Karpas-422 (cell line): ENCODE data around the gene LPIN1. TPM values are rescaled to one million over a fixed set of nuclear protein-coding genes. Genes with fewer than 3 reads are reported as not detected.

ENCODE experiments used
- DNase-seq: peaks from one replicate; pipeline ENCODE4 v3.0.0-alpha.2; 2015
- H2AFZ ChIP-seq: fragments of 200-600 bp; sonication (generic); 2 replicates; pipeline ENCODE4 v1.6.1; 2014; ENCODE audit warnings: antibody characterized with exemption, low read length, mixed read lengths
- H3K27ac ChIP-seq: fragments of 200-600 bp; sonication (generic); 2 replicates; pipeline ENCODE4 v1.5.1; 2014; ENCODE audit warnings: mild to moderate bottlenecking, low read length, moderate library complexity
- H3K27me3 ChIP-seq: fragments of 200-600 bp; sonication (generic); 2 replicates; pipeline ENCODE4 v1.6.1; 2014; ENCODE audit warnings: low read length, mixed read lengths
- H3K36me3 ChIP-seq: fragments of 200-600 bp; sonication (generic); 2 replicates; pipeline ENCODE4 v1.6.1; 2014; ENCODE audit warnings: low read length, mixed read lengths; ENCODE audit not compliant: insufficient read depth
- H3K4me1 ChIP-seq: fragments of 200-600 bp; sonication (generic); 2 replicates; pipeline ENCODE4 v1.6.1; 2014; ENCODE audit warnings: mild to moderate bottlenecking, low read length, mixed read lengths
- H3K4me2 ChIP-seq: fragments of 200-600 bp; sonication (generic); 2 replicates; pipeline ENCODE4 v1.6.1; 2014; ENCODE audit warnings: low read length, low read depth, mild to moderate bottlenecking; ENCODE audit not compliant: poor library complexity, severe bottlenecking
- H3K4me3 ChIP-seq: fragments of 200-600 bp; sonication (generic); 2 replicates; pipeline ENCODE4 v1.5.1; 2014; ENCODE audit warnings: mild to moderate bottlenecking, antibody characterized with exemption, low read length, mixed read lengths
- H3K79me2 ChIP-seq: fragments of 200-600 bp; sonication (generic); 2 replicates; pipeline ENCODE4 v1.6.1; 2014; ENCODE audit warnings: mild to moderate bottlenecking, low read length, mixed read lengths
- H3K9ac ChIP-seq: fragments of 200-600 bp; sonication (generic); 2 replicates; pipeline ENCODE4 v1.6.0; 2014; ENCODE audit warnings: low read length
- H3K9me2 ChIP-seq: fragments of 200-600 bp; sonication (generic), shearing (Covaris generic); replicated peaks from 2 replicates; pipeline ENCODE4 v1.6.0; 2014; ENCODE audit warnings: mild to moderate bottlenecking, low read length, moderate library complexity; ENCODE audit not compliant: insufficient read depth
- H3K9me3 ChIP-seq: fragments of 300-700, 200-600 bp; sonication (generic); 2 replicates; pipeline ENCODE4 v1.6.1; 2014; ENCODE audit warnings: low read length, mixed read lengths
- H4K20me1 ChIP-seq: fragments of 200-600 bp; sonication (generic); 2 replicates; pipeline ENCODE4 v1.6.1; 2014; ENCODE audit warnings: mild to moderate bottlenecking, antibody characterized with exemption, low read length, low read depth; ENCODE audit not compliant: insufficient read depth
- total RNA-seq: library from RNA; depleted of rRNA; stranded (reverse); fragments of >200 nt; shearing (Covaris generic); gene quantifications from 2 replicates; pipeline ENCODE4 v1.2.3, GENCODE V29; 2014; ENCODE audit warnings: low replicate concordance

LPIN1 gene
- total RNA-seq, 1 experiment from 2014 or later = 4.9 TPM

GRCh38 chr2:11702946-11703345 is 43.5 kb upstream of the LPIN1 start:
- H3K9ac ChIP-seq = no peak overlapping the region
- H3K9me2 ChIP-seq = no peaks in the 10 kb centered on the region
- H3K9me3 ChIP-seq = no peaks in the 10 kb centered on the region
- no peaks in the 10 kb centered on the region for H3K36me3 ChIP-seq
- H3K4me2 ChIP-seq = no peak overlapping the region
- no peaks in the 10 kb centered on the region for H3K4me1 ChIP-seq
- no peak overlapping the region for H3K27ac ChIP-seq
- H2AFZ ChIP-seq = no peak overlapping the region
- no peak for DNase-seq
- no peaks in the 10 kb centered on the region for H3K79me2 ChIP-seq
- H3K27me3 ChIP-seq = no peaks in the 10 kb centered on the region
- no peak overlapping the region for H3K4me3 ChIP-seq
- H4K20me1 ChIP-seq = no peaks in the 10 kb centered on the region

GRCh38 chr2:11703700-11704099 is 42.7 kb upstream of the LPIN1 start:
- H3K9me2 ChIP-seq = no peaks in the 10 kb centered on the region
- no peak overlapping the region for H3K4me3 ChIP-seq
- H3K4me2 ChIP-seq = no peak overlapping the region
- no peak overlapping the region for H2AFZ ChIP-seq
- no peaks in the 10 kb centered on the region for H4K20me1 ChIP-seq
- no peak overlapping the region for H3K9ac ChIP-seq
- no peaks in the 10 kb centered on the region for H3K79me2 ChIP-seq
- no peaks in the 10 kb centered on the region for H3K9me3 ChIP-seq
- no peak for DNase-seq
- H3K27ac ChIP-seq = no peak overlapping the region
- H3K36me3 ChIP-seq = no peaks in the 10 kb centered on the region
- no peaks in the 10 kb centered on the region for H3K27me3 ChIP-seq
- H3K4me1 ChIP-seq = no peaks in the 10 kb centered on the region

- H3K79me2 ChIP-seq = no peaks in the 10 kb centered on the region
- H3K9ac ChIP-seq = no peak overlapping the region
- no peaks in the 10 kb centered on the region for H3K4me1 ChIP-seq
- H3K27me3 ChIP-seq = no peaks in the 10 kb centered on the region
- no peaks in the 10 kb centered on the region for H3K36me3 ChIP-seq
- H3K4me2 ChIP-seq = no peak overlapping the region
- no peak for DNase-seq
- no peaks in the 10 kb centered on the region for H3K9me2 ChIP-seq
- no peaks in the 10 kb centered on the region for H3K9me3 ChIP-seq
- H3K4me3 ChIP-seq = no peak overlapping the region
- H4K20me1 ChIP-seq = no peaks in the 10 kb centered on the region
- no peak overlapping the region for H2AFZ ChIP-seq
- no peak overlapping the region for H3K27ac ChIP-seq
Measured at GRCh38 chr2:11705063-11705462, 41.4 kb upstream of the LPIN1 start.

- Histone ChIP-seq H3K9me3 (no peaks in the 10 kb centered on the region), H3K4me3 (no peak overlapping the region), H2AFZ (no peak overlapping the region), H4K20me1 (no peaks in the 10 kb centered on the region), H3K4me1 (no peaks in the 10 kb centered on the region), H3K79me2 (no peaks in the 10 kb centered on the region), H3K36me3 (no peaks in the 10 kb centered on the region), H3K4me2 (no peak overlapping the region), H3K9ac (no peak overlapping the region), H3K9me2 (no peaks in the 10 kb centered on the region), H3K27ac (no peak overlapping the region), H3K27me3 (no peaks in the 10 kb centered on the region)
- no peak for DNase-seq
Measured at GRCh38 chr2:11705711-11706110, 40.7 kb upstream of the LPIN1 start.

- Histone ChIP-seq H3K27ac (no peak overlapping the region), H3K4me2 (no peak overlapping the region), H3K4me1 (no peaks in the 10 kb centered on the region), H2AFZ (no peak overlapping the region), H3K9me2 (no peaks in the 10 kb centered on the region), H3K9ac (no peak overlapping the region), H3K79me2 (no peaks in the 10 kb centered on the region), H3K27me3 (no peaks in the 10 kb centered on the region), H3K4me3 (no peak overlapping the region), H3K36me3 (no peaks in the 10 kb centered on the region), H4K20me1 (no peaks in the 10 kb centered on the region), H3K9me3 (no peaks in the 10 kb centered on the region)
- DNase-seq = no peak
Measured at GRCh38 chr2:11708106-11708505, 38.3 kb upstream of the LPIN1 start.

- Histone ChIP-seq H2AFZ (no peak overlapping the region), H3K4me3 (no peak overlapping the region), H3K4me2 (no peak overlapping the region), H3K27me3 (no peaks in the 10 kb centered on the region), H3K9ac (no peak overlapping the region), H3K79me2 (no peaks in the 10 kb centered on the region), H3K36me3 (no peaks in the 10 kb centered on the region), H3K9me2 (no peaks in the 10 kb centered on the region), H4K20me1 (no peaks in the 10 kb centered on the region), H3K9me3 (no peaks in the 10 kb centered on the region), H3K27ac (no peak overlapping the region), H3K4me1 (no peaks in the 10 kb centered on the region)
- DNase-seq = no peak
Measured at GRCh38 chr2:11709293-11709692, 37.1 kb upstream of the LPIN1 start.

- H3K4me2 ChIP-seq = no peak overlapping the region
- H2AFZ ChIP-seq = no peak overlapping the region
- H3K4me3 ChIP-seq = no peak overlapping the region
- H3K9ac ChIP-seq = no peak overlapping the region
- no peaks in the 10 kb centered on the region for H3K9me2 ChIP-seq
- no peak for DNase-seq
- H3K79me2 ChIP-seq = no peaks in the 10 kb centered on the region
- no peak overlapping the region for H3K27ac ChIP-seq
- H3K36me3 ChIP-seq = no peaks in the 10 kb centered on the region
- no peaks in the 10 kb centered on the region for H4K20me1 ChIP-seq
- H3K27me3 ChIP-seq = no peaks in the 10 kb centered on the region
- no peaks in the 10 kb centered on the region for H3K9me3 ChIP-seq
- H3K4me1 ChIP-seq = no peaks in the 10 kb centered on the region
Measured at GRCh38 chr2:11710210-11710609, 36.2 kb upstream of the LPIN1 start.

GRCh38 chr2:11710632-11711353 is 35.6 kb upstream of the LPIN1 start:
- DNase-seq = no peak
- no peaks in the 10 kb centered on the region for H3K79me2 ChIP-seq
- no peak overlapping the region for H2AFZ ChIP-seq
- no peaks in the 10 kb centered on the region for H3K36me3 ChIP-seq
- H3K9ac ChIP-seq = no peak overlapping the region
- no peaks in the 10 kb centered on the region for H3K9me2 ChIP-seq
- no peaks in the 10 kb centered on the region for H3K27me3 ChIP-seq
- no peak overlapping the region for H3K27ac ChIP-seq
- H3K9me3 ChIP-seq = no peaks in the 10 kb centered on the region
- H3K4me1 ChIP-seq = no peaks in the 10 kb centered on the region
- no peak overlapping the region for H3K4me3 ChIP-seq
- H4K20me1 ChIP-seq = no peaks in the 10 kb centered on the region
- no peak overlapping the region for H3K4me2 ChIP-seq
